Heart left ventricle (tissue), 13 donors: Measurements from ENCODE around the gene C2CD5.

Source experiments
- CTCF ChIP-seq, 12 donors: fragments of 200-600 bp; sonication (generic) in 4 of 12; IDR thresholded peaks; one replicate each; pipeline versions ENCODE4 v1.5.0 to v1.8.0; 2018 to 2022; ENCODE audit warnings: antibody characterized with exemption in 12 of 12, mild to moderate bottlenecking in 5 of 12
- POLR2A ChIP-seq, 2 donors: fragments of 450-650 bp; IDR thresholded peaks; one replicate each; pipeline ENCODE4 v1.6.1; 2017; ENCODE audit warnings: antibody characterized with exemption in 2 of 2, mild to moderate bottlenecking in 2 of 2, moderate library complexity in 2 of 2
- donor health status: ischemic (EF 13 %, LVEDD 7.1; RV severe dilation, severe dysfunction).
- donor health status: DM: no; HTN: yes; CAD: no.
- donor health status: DM: no; HTN: no; CAD: no.
- donor health status: ischemic (EF 25% LVEDD 6.9; RV normal size, moderate dysfunction).
- donor health status: ischemic (EF 25% LVEDD 5.7; RV mildly dilated, moderate dysfunction).
- donor health status: ischemic (EF 35%, LVEDD 5.7; RV mildly dilated, moderate dysfunction).
- donor health status: nonischemic (EF 11% LVEDD 7.7; RV severe dilation, severe dysfunction).
- donor health status: DM: yes; HTN: yes; CAD: no.
- donor health status: PGD.
- donor health status: ischemic (EF 29% LVEDD 5.4; RV normal size, mild dysfunction).
- donor health status: nonischemic (EF 23%, LVEDD 6.1; RV moderate dilation, normal function).

DNA sequence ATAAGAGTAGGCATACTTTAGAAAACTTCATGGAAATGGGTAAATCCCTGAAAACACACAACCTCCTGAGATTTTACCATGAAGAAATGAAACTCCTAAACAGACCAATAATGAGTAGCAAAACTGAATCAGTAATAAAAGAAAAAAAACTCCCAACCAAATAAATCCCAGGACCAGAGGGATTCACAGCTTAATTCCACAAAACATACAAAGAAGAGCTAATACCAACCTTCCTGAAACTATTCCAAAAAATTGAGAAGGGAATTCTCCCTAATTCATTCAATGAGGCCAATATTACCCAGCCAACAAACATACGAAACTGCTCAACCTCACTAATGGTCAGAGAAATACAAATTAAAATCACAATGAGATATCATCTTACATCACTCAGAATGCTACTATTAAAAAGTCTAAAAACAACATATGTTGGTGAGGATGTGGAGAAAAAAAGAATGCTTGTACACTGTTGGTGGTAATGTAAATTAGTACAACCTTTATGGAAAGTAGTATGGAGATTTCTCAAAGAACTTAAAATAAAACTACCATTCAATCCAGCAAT lies 112.6 kb downstream of the C2CD5 start:
- TF ChIP-seq CTCF (IDR thresholded peaks at IDR 0.05) (no peak), POLR2A (IDR thresholded peaks at IDR 0.05) (no peak)
